GM12891 (cell line): ENCODE data around the gene HCAR2.
"Not testable (repeated sequence)": the region's sequence is repeated elsewhere in the genome, so short reads cannot be mapped to it uniquely, and the experiment has no call there.

ENCODE experiments used
- DNase-seq: peaks from one replicate; pipeline ENCODE4 v3.0.0; 2011; ENCODE audit warnings: low spot score; ENCODE audit not compliant: insufficient read length
- FAIRE-seq: peaks from 2 replicates; lab custom pipeline; 2011; peaks lifted over from hg19 to GRCh38; lab: Jason Lieb, UNC
- PAX5 ChIP-seq: IDR thresholded peaks from 2 replicates; pipeline ENCODE4 v1.6.1; 2011; ENCODE audit warnings: low read length, moderate library complexity, mild to moderate bottlenecking; ENCODE audit not compliant: insufficient read depth, severe bottlenecking
- POLR2A ChIP-seq: IDR thresholded peaks from 2 replicates; pipeline ENCODE4 v1.6.1; 2011; ENCODE audit warnings: low read depth, low read length, control low read depth
- POLR2AphosphoS5 ChIP-seq: IDR thresholded peaks from 2 replicates; pipeline ENCODE4 v1.6.1; 2011; ENCODE audit warnings: low read depth, low read length, control low read depth
- POU2F2 ChIP-seq: IDR thresholded peaks from 2 replicates; pipeline ENCODE4 v1.6.1; 2011; ENCODE audit warnings: low read depth, mild to moderate bottlenecking, control low read depth, low read length, moderate library complexity
- SPI1 ChIP-seq: IDR thresholded peaks from 2 replicates; pipeline ENCODE4 v1.6.1; 2011; ENCODE audit warnings: low read depth, low read length, control low read depth
- TAF1 ChIP-seq: IDR thresholded peaks from 2 replicates; pipeline ENCODE4 v1.6.1; 2011; ENCODE audit warnings: low read depth, low read length, control low read depth

Gene HCAR2

DNA sequence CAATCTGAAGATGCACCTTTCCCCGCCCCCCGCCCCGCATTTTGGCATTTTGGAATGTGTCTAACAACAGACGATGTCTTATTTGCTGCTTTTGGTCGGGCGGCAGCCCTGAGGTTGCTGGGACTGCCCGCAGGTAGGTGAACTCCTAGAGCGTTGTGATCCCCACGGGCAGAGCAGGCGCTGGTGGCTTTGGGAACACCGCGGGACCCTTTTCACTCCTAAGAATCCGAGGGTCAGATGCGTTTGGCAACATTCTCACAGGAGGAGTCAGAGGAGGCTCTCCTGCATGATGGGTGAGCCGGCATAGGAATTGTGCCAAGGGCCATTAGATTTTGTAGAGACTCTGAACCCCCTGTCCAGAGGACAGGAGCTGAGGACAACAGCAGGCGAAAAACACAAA lies 41.9 kb downstream of the HCAR2 start:
- TF ChIP-seq PAX5, result no peak
- TF ChIP-seq SPI1, result no peak
- no peak for TF ChIP-seq POLR2AphosphoS5
- no peak for TF ChIP-seq POU2F2
- TF ChIP-seq TAF1, result no peak
- TF ChIP-seq POLR2A, result no peak
- DNase-seq, result no peak
- FAIRE-seq, result no peak

DNA sequence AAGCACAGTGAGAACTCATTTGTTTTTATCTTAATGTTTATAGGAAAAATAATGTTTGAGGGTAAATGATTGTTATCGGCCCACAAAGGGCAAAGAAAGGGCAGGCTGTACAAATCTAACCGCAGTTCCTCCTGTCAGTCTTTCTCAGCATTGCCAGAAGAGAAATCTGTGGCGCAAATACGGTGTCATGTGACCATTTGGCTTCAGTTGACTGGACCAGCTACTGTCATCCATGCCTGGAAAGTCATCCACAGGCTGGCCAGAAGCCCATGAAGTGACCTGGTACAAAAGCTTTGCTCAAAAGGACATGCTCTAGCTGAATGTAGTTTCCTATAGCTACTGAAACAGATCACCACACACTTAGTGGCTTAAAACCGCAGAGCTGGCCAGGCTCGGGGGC lies 43.6 kb downstream of the HCAR2 start:
- TF ChIP-seq SPI1, result no peak
- no peak for TF ChIP-seq PAX5
- DNase-seq (no peak), FAIRE-seq (no peak)

DNA sequence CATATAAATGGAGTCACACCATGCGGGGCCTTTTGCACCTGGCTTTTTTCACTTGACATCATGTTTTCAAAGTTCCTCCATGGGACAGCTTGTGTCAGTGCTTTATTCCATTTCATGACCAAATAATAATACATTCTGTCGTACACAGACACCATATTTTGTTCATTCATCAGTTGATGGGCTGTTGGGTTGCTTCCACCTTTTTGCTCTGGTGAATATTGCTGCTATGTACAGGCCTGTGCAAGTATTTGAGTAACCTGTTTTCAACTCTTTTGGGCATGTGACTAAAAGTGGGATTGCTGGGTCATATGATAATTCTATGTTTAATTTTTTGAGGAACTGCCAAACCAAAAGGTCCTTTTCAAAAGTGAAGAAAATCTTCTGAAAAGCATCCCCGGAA lies 46.9 kb downstream of the HCAR2 start:
- TF ChIP-seq POU2F2, result no peak
- TF ChIP-seq POLR2A, result no peak
- TF ChIP-seq SPI1, result no peak
- TF ChIP-seq TAF1, result no peak
- DNase-seq, result no peak
- no peak for FAIRE-seq

DNA sequence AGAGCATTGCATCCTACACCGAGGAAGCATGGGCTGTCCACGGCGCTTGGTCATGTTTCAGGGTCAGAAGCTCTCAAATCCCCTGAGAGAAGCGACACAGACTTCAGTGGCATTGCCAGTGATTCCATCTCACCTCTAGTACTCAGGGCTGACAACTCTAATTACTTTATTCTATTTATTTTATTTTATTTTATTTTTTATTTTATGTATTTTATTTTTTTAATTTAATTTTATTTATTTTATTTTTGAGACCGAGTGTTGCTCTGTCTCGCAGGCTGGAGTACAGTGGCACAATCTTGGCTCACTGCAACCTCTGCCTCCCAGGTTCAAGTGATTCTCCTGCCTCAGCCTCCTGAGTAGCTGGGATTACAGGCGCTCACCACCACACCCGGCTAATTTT lies 49.9 kb downstream of the HCAR2 start:
- not testable (repeated sequence) for DNase-seq, FAIRE-seq

DNA sequence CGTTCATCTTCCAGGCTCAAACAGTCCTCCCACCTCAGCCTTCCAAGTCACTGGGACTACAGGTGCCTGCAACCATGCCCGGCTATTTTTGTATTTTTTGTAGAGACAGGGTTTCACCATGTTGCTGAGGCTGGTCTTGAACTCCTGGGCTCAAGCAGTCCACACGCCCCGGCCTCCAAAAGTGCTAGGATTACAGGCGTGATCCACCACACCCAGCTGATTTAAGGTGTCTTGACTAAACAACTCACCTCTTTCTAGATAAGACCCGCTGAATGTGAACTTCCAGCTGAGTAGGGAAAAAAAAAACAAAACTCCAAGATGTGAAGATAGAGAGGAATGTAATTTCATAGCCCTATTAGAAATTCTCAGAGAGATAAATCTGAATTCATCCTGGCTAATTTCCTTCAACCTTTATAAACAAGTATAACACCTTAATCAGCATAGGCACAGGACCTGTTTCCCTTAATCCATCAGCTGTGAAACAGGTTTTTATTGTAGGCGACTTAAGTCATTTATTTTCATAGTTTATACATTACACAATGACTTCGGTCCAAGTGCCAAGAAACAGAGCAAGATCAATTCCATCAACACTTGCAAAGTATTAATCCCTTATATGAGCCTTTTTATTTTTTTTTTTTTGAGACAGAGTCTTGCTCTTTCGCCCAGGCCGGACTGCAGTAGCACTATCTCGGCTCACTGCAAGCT lies 51.5 kb downstream of the HCAR2 start:
- FAIRE-seq, result no peak
- DNase-seq, result no peak
- no peak for TF ChIP-seq PAX5
- TF ChIP-seq POLR2A, result no peak
- no peak for TF ChIP-seq POU2F2
- TF ChIP-seq POLR2AphosphoS5, result no peak
- TF ChIP-seq SPI1, result no peak
- no peak for TF ChIP-seq TAF1
